Keratinocyte (primary cell): ENCODE results near the gene AGBL3.

Experiments used
- CTCF ChIP-seq, 3 experiments: IDR thresholded peaks in 1 of 3; conservative IDR thresholded peaks in 1 of 3; optimal IDR thresholded peaks in 1 of 3; 2 replicates in 2 of 3; 3 replicates in 1 of 3; pipeline versions ENCODE3 to v1.5.1; 2011; ENCODE audit warnings: low read length in 3 of 3, mild to moderate bottlenecking in 3 of 3, moderate library complexity in 2 of 3, control low read depth in 1 of 3, inconsistent platforms in 1 of 3; ENCODE audit not compliant: insufficient read depth in 2 of 3; ENCODE audit errors: extremely low read depth in 1 of 3
- EZH2 ChIP-seq: IDR thresholded peaks from one replicate; pipeline ENCODE4 v1.6.1; 2012; ENCODE audit warnings: inconsistent platforms, mild to moderate bottlenecking, low read length, moderate library complexity

GRCh38 chr7:135001390-135002165, 15.3 kb downstream of the AGBL3 start:
- no peak for TF ChIP-seq CTCF (optimal IDR thresholded peaks at IDR 0.05 in 1 of 3, IDR thresholded peaks at IDR 0.05 in 1 of 3, conservative IDR thresholded peaks at IDR 0.05 in 1 of 3; ENCODE audit: extremely low read depth in 1 of 3, insufficient read depth in 2 of 3, low read length in 3 of 3)
- no peak for TF ChIP-seq EZH2
